CD4-positive, alpha-beta T cell treated with Interleukin-17A for 4 hours (primary cell): ENCODE data around the gene MORN5.

Experiments
- DNase-seq: peaks from one replicate; pipeline ENCODE4 v3.0.0-alpha.2; 2020; ENCODE audit warnings: mixed read lengths

MORN5 gene

GRCh38 chr9:122218071-122218934, 58.6 kb downstream of the MORN5 start:
- DNase-seq, result no peak

GRCh38 chr9:122218935-122219855, 59.5 kb downstream of the MORN5 start:
- no peak for DNase-seq

GRCh38 chr9:122219856-122220672, 60.4 kb downstream of the MORN5 start:
- no peak for DNase-seq

GRCh38 chr9:122220673-122221182, 61.0 kb downstream of the MORN5 start:
- no peak for DNase-seq

- DNase-seq, result no peak
These were observed 61.6 kb downstream of the MORN5 start for GRCh38 chr9:122221183-122221811.

GRCh38 chr9:122222791-122223190, 63.1 kb downstream of the MORN5 start:
- no peak for DNase-seq

GRCh38 chr9:122223435-122223834, 63.7 kb downstream of the MORN5 start:
- no peak for DNase-seq

- DNase-seq, result no peak
These were observed 65.8 kb downstream of the MORN5 start for GRCh38 chr9:122225312-122226141.

GRCh38 chr9:122226142-122226757, 66.5 kb downstream of the MORN5 start:
- no peak for DNase-seq

GRCh38 chr9:122226758-122227574, 67.3 kb downstream of the MORN5 start:
- DNase-seq, result no peak

GRCh38 chr9:122227575-122227900, 67.8 kb downstream of the MORN5 start:
- DNase-seq, result no peak

GRCh38 chr9:122228191-122228567, 68.5 kb downstream of the MORN5 start:
- DNase-seq, result no peak

GRCh38 chr9:122228568-122229484, 69.1 kb downstream of the MORN5 start, which contains the start of gene LHX6:
Gene LHX6, minus strand, starts transcription at chr9:122228957. Its CDS starts 217 bp downstream, at chr9:122228740.
- no peak for DNase-seq

GRCh38 chr9:122229485-122229837, 69.8 kb downstream of the MORN5 start:
- no peak for DNase-seq

- no peak for DNase-seq
These were observed 73.1 kb downstream of the MORN5 start for GRCh38 chr9:122232796-122233306.

- no peak for DNase-seq
These were observed 74.5 kb downstream of the MORN5 start for GRCh38 chr9:122234022-122234748.

- no peak for DNase-seq
These were observed 77.0 kb downstream of the MORN5 start for GRCh38 chr9:122236681-122237080.

- DNase-seq, result no peak
These were observed 80.0 kb downstream of the MORN5 start for GRCh38 chr9:122239722-122240121.
